ENCODE data around the gene NR1H3. TPM values are rescaled to one million over a fixed set of nuclear protein-coding genes. Genes with fewer than 3 reads are reported as not detected.

The NR1H3 gene
- total RNA-seq, 1 experiment from 2014 or later = 26.3 TPM

- Histone ChIP-seq H2BK12ac (ENCODE audit: insufficient read length, low read depth, low read length) (no peak overlapping the region), H3K4me2 (ENCODE audit: insufficient read depth, insufficient read length, low read length) (no peak overlapping the region), H3K4me1 (ENCODE audit: insufficient read depth, low read length) (no peaks in the 10 kb centered on the region), H2AK5ac (ENCODE audit: insufficient read length, low read length) (no peak overlapping the region), H4K91ac (ENCODE audit: insufficient read length, low read depth, low read length) (no peak overlapping the region), H2BK20ac (ENCODE audit: low read depth, low read length, poor library complexity, severe bottlenecking) (no peak overlapping the region), H3T11ph (ENCODE audit: low read length) (no peak overlapping the region), H3K27me3 (ENCODE audit: insufficient read depth, low read length) (no peaks in the 10 kb centered on the region), H2BK15ac (ENCODE audit: low read depth, low read length) (no peak overlapping the region), H3K23ac (ENCODE audit: insufficient read length, low read depth, low read length) (no peak overlapping the region), H3K79me2 (ENCODE audit: insufficient read depth, low read length) (no peaks in the 10 kb centered on the region), H3K14ac (ENCODE audit: insufficient read depth, low read length) (no peak overlapping the region), H3K4ac (ENCODE audit: low read depth, low read length) (no peak overlapping the region), H3K23me2 (ENCODE audit: insufficient read length, low read depth, low read length, poor library complexity, severe bottlenecking) (no peaks in the 10 kb centered on the region), H3K9me3 (ENCODE audit: control insufficient read depth, low read depth, low read length) (no peaks in the 10 kb centered on the region), H3K79me1 (ENCODE audit: insufficient read depth, low read depth, low read length, poor library complexity, severe bottlenecking) (no peaks in the 10 kb centered on the region), H4K8ac (replicated peaks; ENCODE audit: insufficient read length, low read depth, low read length) (no peak overlapping the region), H3K9ac (ENCODE audit: extremely low read depth, insufficient read length, low read length) (no peak overlapping the region), H3K27ac (ENCODE audit: insufficient read length, low read depth, low read length) (no peak overlapping the region), H3K56ac (ENCODE audit: insufficient read length, low read depth, low read length) (no peak overlapping the region), H4K20me1 (ENCODE audit: control insufficient read depth, insufficient read depth, insufficient read length) (no peaks in the 10 kb centered on the region), H3K18ac (ENCODE audit: insufficient read length, low read depth, low read length) (no peak overlapping the region), H2BK5ac (ENCODE audit: insufficient read length, low read length) (no peak overlapping the region), H4K5ac (ENCODE audit: insufficient read length, low read depth, low read length) (no peak overlapping the region), H2AFZ (ENCODE audit: low read length) (no peak overlapping the region), H2BK120ac (ENCODE audit: low read depth, low read length, poor library complexity, severe bottlenecking) (no peak overlapping the region)
- DNase-seq = no peak
- TF ChIP-seq, protein P1, sequence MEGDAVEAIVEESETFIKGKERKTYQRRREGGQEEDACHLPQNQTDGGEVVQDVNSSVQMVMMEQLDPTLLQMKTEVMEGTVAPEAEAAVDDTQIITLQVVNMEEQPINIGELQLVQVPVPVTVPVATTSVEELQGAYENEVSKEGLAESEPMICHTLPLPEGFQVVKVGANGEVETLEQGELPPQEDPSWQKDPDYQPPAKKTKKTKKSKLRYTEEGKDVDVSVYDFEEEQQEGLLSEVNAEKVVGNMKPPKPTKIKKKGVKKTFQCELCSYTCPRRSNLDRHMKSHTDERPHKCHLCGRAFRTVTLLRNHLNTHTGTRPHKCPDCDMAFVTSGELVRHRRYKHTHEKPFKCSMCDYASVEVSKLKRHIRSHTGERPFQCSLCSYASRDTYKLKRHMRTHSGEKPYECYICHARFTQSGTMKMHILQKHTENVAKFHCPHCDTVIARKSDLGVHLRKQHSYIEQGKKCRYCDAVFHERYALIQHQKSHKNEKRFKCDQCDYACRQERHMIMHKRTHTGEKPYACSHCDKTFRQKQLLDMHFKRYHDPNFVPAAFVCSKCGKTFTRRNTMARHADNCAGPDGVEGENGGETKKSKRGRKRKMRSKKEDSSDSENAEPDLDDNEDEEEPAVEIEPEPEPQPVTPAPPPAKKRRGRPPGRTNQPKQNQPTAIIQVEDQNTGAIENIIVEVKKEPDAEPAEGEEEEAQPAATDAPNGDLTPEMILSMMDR (conservative IDR thresholded peaks at IDR 0.05) = no peak
- H3K27me3 Mint-ChIP-seq (ENCODE audit: low read depth) = no peaks in the 10 kb centered on the region
- H3K36me3 Mint-ChIP-seq (ENCODE audit: insufficient read depth in 1 of 3, low read depth in 3 of 3) = peaks cover 66 to 85% (median 84%) of the 10 kb centered on the region in 3 experiments
- no peak overlapping the region for H3K4me3 Mint-ChIP-seq
- WGBS (ENCODE audit: extremely low coverage, insufficient read length, low lambda C conversion rate) = no CpG with 5 or more reads among the region's 3 CpGs
- H3K4me1 Mint-ChIP-seq = no peaks in the 10 kb centered on the region
- H3K9me3 Mint-ChIP-seq = peaks cover 10 to 21% of the 10 kb centered on the region in 2 experiments; a peak in 4 of 5 replicates
- no peak overlapping the region for H3K27ac Mint-ChIP-seq
Measured at GRCh38 chr11:47299078-47299477, 41.3 kb downstream of the NR1H3 start.

Measured in H9 (cell line).